Myometrial cell (primary cell): Measurements from ENCODE around the gene APOL6. TPM values are rescaled to one million over a fixed set of nuclear protein-coding genes. Genes with fewer than 3 reads are reported as not detected.

ENCODE experiments used
- total RNA-seq: library from RNA; depleted of rRNA; stranded (reverse); fragments of >200 nt; gene quantifications from 2 replicates; pipeline ENCODE4 v1.2.3, GENCODE V29; 2015

The APOL6 gene
- 18.4 and 19.3 TPM in 2 replicates for total RNA-seq

GRCh38 chr22:35648066-35649025 is at the start of gene APOL6:
Gene APOL6 (plus strand): TSS chr22:35648446. CDS start chr22:35656426, 7,980 bp downstream.

GRCh38 chr22:35617137-35617755 is 31.0 kb upstream of the APOL6 start, which contains the start of gene MB:
Gene MB (minus strand): TSS chr22:35617329. CDS start chr22:35617257, 72 bp downstream.

GRCh38 chr22:35717572-35717971 is 69.3 kb downstream of the APOL6 start, which contains the start of gene APOL5:
Gene APOL5 (plus strand): TSS chr22:35717872. CDS start chr22:35717872, 0 bp downstream.

Other genes with a start within 250 kb of the APOL6 start
- 87.1 and 87.7 TPM in 2 replicates for gene MCM5, start 248.3 kb upstream of the APOL6 start, total RNA-seq
- under 0.01 TPM in 1 of 2 replicates, not detected in the other for gene RASD2, start 107.6 kb upstream of the APOL6 start, total RNA-seq
- gene MB, start 31.1 kb upstream of the APOL6 start, total RNA-seq, result not detected in 2 replicates
- not detected in 2 replicates for gene APOL5, start 69.4 kb downstream of the APOL6 start, total RNA-seq